ENCODE results near the gene SEMA4C.
"Not testable (repeated sequence)": the region's sequence is repeated elsewhere in the genome, so short reads cannot be mapped to it uniquely, and the experiment has no call there.

SEMA4C gene

DNA sequence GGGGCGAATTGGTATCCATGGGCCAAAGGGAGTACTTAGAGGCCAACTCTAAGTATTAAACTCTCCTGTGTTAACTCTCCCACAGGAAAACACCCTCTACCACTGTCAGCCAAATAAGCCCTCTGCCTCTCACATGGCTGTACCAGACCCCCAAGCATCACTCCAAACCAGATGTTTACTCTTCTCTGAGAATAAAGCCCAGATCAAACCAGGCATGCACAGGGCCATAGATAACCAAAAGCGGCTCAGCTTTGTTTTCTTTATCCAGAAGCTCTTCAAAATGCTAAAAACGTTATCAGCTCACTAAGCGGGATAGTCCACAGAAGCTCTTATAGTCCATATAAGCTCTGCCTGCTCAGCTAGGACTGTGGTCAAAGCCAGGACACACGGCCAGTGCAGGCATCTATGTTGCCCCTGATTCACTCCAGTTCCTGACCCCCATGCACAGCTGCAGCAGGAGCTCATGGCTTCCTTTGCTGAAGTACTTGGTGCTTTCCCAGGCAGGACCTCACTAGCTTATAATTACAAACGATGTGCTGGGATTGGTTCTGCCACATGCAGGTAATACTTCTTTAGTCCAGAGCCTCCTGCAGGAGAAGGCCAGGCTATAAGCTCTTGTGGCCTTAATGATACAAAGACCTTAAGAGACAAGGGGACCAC is 21.0 kb upstream of the SEMA4C start:
- no peak overlapping the region for H3K4me3 ChIP-seq (ENCODE audit: low read length)
- no peak for DNase-seq (ENCODE audit: low read depth)
- TF ChIP-seq, protein P1, sequence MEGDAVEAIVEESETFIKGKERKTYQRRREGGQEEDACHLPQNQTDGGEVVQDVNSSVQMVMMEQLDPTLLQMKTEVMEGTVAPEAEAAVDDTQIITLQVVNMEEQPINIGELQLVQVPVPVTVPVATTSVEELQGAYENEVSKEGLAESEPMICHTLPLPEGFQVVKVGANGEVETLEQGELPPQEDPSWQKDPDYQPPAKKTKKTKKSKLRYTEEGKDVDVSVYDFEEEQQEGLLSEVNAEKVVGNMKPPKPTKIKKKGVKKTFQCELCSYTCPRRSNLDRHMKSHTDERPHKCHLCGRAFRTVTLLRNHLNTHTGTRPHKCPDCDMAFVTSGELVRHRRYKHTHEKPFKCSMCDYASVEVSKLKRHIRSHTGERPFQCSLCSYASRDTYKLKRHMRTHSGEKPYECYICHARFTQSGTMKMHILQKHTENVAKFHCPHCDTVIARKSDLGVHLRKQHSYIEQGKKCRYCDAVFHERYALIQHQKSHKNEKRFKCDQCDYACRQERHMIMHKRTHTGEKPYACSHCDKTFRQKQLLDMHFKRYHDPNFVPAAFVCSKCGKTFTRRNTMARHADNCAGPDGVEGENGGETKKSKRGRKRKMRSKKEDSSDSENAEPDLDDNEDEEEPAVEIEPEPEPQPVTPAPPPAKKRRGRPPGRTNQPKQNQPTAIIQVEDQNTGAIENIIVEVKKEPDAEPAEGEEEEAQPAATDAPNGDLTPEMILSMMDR (conservative IDR thresholded peaks at IDR 0.05; ENCODE audit: low read depth, low read length), result no peak

DNA sequence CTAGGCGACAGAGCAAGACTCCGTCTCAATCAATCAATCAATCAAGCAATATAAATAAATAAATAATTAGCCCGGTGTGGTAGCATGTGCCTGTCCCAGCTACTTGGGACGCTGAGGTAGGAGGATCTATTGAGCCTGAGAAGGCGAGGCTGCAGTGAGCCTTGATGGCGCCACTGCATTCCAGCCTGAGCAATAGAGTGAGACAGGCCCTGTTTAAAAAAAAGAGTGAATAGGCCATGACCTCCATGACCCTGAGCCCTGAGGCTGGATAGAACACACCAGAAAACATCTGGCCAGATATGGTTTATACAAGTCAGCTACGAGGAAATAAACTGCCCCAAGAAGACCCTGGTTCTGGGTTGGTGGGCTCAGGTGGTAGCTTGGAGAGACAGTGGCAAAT is 20.4 kb upstream of the SEMA4C start:
- H3K4me3 ChIP-seq (ENCODE audit: low read length), result no peak overlapping the region
- TF ChIP-seq, protein P1 (conservative IDR thresholded peaks at IDR 0.05; ENCODE audit: low read depth, low read length), result no peak
- no peak for DNase-seq (ENCODE audit: low read depth)

DNA sequence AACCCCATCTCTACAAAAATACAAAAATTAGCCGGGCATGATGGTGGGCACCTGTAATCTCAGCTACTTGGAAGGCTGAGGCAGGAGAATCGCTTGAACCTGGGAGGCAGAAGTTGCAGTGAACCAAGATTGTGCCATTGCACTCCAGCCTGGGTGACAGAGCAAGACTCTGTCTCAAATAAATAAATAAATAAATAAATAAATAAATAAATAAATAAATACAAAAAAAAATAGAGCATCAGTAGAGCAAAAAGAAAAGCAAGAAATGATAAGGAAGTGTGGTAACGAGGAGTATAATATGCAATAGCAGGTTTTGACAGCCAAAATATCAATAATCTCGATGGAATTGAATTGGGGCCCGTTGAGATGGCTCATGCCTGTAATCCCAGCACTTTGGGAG is 19.6 kb upstream of the SEMA4C start:
- not testable (repeated sequence) for DNase-seq (ENCODE audit: low read depth); H3K4me3 ChIP-seq (ENCODE audit: low read length)

DNA sequence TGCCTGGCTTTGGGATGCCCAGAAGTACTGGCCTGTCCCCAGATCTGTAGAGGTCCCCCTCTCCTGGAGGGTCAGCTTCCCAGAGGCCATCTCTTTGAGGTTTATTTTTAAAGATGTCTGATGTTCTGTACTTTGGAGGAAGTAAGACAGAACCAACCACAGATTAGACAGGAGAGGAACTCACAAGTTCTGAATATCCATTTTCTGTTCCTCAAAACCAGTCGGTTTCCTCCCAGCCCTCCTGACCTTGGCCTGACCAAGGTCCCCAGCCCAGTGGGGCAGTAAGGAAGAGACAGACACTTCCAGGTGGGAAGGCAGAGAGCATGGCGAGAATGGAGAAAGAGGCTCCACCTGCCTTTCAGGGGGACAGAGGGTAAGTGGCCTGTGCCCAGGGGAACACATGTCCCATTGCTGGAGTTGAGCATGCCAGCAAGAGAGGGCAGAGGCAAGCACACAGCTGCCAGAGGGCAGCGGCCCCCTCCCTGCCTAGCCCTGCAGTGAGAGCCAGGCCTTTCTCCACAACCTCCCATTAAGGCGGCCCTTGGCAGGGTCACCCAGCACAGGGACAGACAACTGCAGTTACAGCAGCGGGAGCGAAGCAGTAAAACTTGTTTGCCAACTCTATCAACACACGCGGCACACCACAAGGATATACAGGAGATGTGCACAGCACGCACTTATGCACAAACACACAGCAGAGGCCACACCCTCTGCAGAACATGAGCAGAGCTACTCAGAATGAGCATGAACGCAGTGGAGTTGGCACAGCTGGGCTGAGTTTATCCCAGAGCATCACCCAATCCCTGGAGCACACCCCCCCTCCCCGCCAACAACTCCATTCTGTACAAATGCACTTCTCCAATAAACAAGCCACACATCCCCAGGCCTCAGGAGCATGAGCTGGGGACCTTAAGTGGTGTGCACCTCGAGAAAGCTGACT is 18.5 kb upstream of the SEMA4C start:
- DNase-seq (ENCODE audit: low read depth), result no peak
- H3K4me3 ChIP-seq (ENCODE audit: low read length), result no peak overlapping the region
- TF ChIP-seq, protein P1 (conservative IDR thresholded peaks at IDR 0.05; ENCODE audit: low read depth, low read length), result no peak

DNA sequence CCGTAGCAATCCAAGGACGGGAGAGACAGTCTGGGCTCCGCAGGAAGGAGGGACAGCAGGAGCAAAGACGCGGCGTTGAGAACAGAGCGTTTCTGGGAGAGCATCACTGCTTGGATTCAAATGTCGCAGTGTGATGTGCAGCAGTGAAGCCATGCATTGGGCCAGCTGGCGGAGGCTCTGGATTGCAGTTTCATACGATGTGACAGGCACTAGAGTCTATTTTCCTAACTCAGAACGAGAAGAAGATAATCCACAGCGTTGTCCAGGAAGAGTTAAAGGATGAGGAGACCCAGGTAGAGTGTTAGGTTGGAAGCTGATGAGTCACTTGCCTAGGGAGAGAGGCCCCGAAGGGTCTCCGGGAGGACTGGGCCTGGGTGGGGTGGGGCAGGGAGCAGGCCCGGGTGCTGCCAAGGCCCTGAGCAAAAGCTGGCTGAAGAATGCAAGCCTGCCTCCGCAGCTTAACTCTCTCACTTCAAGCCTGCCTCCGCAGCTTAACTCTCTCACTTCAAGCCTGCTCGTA is 17.7 kb upstream of the SEMA4C start:
- no peak overlapping the region for H3K4me3 ChIP-seq (ENCODE audit: low read length)
- peak; percentile 51 for DNase-seq (ENCODE audit: low read depth)
- TF ChIP-seq, protein P1 (conservative IDR thresholded peaks at IDR 0.05; ENCODE audit: low read depth, low read length), result no peak

DNA sequence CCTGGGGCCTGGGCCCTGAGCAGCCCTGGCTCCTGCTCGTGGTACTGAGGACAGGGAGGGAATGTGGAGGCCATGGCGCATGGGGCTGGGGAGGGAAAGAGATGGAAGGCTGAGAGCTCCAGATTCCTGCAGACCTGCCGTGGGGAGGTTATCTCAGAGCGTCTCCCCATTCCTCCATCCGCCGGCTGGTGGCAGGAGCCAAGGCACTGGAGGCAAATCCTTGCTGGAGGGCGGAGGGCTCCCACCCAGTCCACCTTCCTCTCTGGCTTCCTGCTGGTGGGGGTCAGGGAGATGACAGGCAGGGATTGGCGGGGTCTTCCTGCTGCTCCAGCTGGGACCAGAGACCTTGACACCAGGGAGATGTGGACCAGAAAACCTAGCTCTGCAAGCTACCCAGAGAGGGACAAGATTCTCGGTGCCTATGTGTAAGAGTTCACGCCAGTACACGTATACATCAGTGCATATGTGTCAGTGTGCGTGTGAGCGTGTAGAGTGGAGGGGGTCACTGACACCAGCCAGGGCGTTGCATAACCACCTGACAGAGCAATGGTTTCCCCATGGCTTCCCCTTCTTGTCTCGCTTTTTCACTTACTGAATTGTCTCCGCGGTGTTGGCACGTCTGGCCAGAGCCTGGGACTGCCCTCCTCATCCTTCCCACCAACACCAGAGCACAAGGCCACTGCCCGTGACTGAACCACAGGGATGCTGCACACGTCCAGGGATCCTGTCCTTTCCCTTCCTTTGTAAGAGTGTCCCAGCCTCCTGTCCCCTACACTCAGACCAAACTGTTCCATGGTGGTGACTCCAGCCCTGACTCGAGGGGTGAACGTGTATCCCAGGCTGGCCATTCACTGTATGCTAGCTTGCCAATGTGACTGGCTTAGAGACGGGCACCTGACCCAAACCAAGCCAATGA is 15.8 kb upstream of the SEMA4C start:
- TF ChIP-seq, protein P1 (conservative IDR thresholded peaks at IDR 0.05; ENCODE audit: low read depth, low read length), result no peak
- no peak for DNase-seq (ENCODE audit: low read depth)
- H3K4me3 ChIP-seq (ENCODE audit: low read length), result no peak overlapping the region

Measured in retinal pigment epithelial cell (primary cell).